ENCODE results near the gene ZNF273.

ZNF273 gene

GRCh38 chr7:64877714-64878610 is 25.1 kb upstream of the ZNF273 start:
- Histone ChIP-seq H3K27ac (ENCODE audit: low read depth, low read length) (no peak overlapping the region), H2AFZ (ENCODE audit: low read length, unreplicated experiment) (peak overlapping the region; percentile 14)

GRCh38 chr7:64878684-64879083 is 24.4 kb upstream of the ZNF273 start:
- Histone ChIP-seq H3K27ac (ENCODE audit: low read depth, low read length) (no peak overlapping the region), H3K27me3 (ENCODE audit: insufficient read depth, low read length) (peaks cover 40% of the 10 kb centered on the region), H3K4me3 (ENCODE audit: low read depth, low read length) (no peak overlapping the region), H3K79me2 (ENCODE audit: control insufficient read depth, insufficient read depth, low read length, unreplicated experiment) (no peaks in the 10 kb centered on the region), H3K36me3 (ENCODE audit: insufficient read depth, low read length) (no peaks in the 10 kb centered on the region), H2AFZ (ENCODE audit: low read length, unreplicated experiment) (no peak overlapping the region), H3K4me1 (ENCODE audit: control insufficient read depth, insufficient read depth, low read length, unreplicated experiment) (no peaks in the 10 kb centered on the region)

More at GRCh38 chr7:64877714-64878610, 25.1 kb upstream of the ZNF273 start:
- Histone ChIP-seq H3K4me3 (ENCODE audit: low read depth, low read length) (peak overlapping the region; percentile 51; the same call in 1 of the 2 replicates), H3K79me2 (ENCODE audit: control insufficient read depth, insufficient read depth, low read length, unreplicated experiment) (no peaks in the 10 kb centered on the region), H3K27me3 (ENCODE audit: insufficient read depth, low read length) (peaks cover 33% of the 10 kb centered on the region), H3K4me1 (ENCODE audit: control insufficient read depth, insufficient read depth, low read length, unreplicated experiment) (no peaks in the 10 kb centered on the region), H3K36me3 (ENCODE audit: insufficient read depth, low read length) (no peaks in the 10 kb centered on the region)

DNA sequence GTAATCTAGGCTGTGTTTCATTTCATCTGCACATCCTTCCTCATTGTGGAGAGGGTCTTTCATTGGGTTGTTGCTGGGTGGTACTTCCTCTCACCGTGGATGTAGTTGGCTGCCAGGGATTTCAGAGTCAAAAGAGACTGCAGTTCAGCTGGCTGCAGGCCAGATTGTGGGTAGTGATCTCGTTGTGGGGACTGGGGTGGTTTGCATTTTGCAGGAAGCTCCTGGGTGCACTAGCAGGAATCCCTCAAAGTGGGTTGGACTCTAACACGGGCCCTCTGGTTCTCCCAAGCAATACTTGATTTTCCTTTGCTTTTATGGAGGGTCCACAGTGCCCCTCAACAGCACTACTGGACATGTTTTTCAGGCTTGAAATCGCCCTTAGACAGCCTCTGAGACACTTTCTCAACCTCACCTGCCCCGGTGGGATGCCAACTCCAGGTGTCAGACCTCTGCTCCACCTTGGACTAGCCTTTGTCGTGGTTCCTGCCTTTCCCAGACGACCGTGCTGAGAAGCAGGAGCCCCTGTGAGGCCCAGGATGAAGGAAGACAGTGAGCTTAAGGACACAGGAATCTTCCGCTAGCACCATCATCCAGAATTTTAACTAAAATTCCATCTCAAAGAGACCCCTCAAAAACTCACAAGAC is 23.9 kb upstream of the ZNF273 start:
- no peaks in the 10 kb centered on the region for H3K79me2 ChIP-seq (ENCODE audit: control insufficient read depth, insufficient read depth, low read length, unreplicated experiment)
- H3K4me3 ChIP-seq (ENCODE audit: low read depth, low read length): no peak overlapping the region
- no peak overlapping the region for H3K27ac ChIP-seq (ENCODE audit: low read depth, low read length)
- no peaks in the 10 kb centered on the region for H3K4me1 ChIP-seq (ENCODE audit: control insufficient read depth, insufficient read depth, low read length, unreplicated experiment)
- no peak overlapping the region for H2AFZ ChIP-seq (ENCODE audit: low read length, unreplicated experiment)
- no peaks in the 10 kb centered on the region for H3K36me3 ChIP-seq (ENCODE audit: insufficient read depth, low read length)
- H3K27me3 ChIP-seq (ENCODE audit: insufficient read depth, low read length): peaks cover 45% of the 10 kb centered on the region

DNA sequence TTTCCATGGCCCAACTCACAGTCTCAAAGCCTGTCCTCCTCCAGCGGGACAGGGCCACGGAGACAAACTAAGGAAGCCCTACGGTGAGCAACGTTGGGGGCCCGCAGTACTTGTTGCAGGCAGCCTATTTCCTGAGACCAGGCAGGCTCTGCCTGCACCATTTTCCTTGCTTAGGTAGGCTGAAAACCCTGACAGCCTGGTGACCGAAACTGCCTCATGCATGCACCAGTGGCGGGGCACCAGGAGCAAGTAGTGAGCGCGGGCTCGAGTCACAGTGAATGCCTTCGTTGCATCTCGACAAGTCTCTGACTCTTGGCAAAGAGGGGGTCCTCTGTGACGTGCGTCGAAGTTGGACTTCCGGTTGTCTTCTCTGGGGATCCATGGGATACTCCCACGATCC is 23.3 kb upstream of the ZNF273 start:
- H2AFZ ChIP-seq (ENCODE audit: low read length, unreplicated experiment): no peak overlapping the region

DNA sequence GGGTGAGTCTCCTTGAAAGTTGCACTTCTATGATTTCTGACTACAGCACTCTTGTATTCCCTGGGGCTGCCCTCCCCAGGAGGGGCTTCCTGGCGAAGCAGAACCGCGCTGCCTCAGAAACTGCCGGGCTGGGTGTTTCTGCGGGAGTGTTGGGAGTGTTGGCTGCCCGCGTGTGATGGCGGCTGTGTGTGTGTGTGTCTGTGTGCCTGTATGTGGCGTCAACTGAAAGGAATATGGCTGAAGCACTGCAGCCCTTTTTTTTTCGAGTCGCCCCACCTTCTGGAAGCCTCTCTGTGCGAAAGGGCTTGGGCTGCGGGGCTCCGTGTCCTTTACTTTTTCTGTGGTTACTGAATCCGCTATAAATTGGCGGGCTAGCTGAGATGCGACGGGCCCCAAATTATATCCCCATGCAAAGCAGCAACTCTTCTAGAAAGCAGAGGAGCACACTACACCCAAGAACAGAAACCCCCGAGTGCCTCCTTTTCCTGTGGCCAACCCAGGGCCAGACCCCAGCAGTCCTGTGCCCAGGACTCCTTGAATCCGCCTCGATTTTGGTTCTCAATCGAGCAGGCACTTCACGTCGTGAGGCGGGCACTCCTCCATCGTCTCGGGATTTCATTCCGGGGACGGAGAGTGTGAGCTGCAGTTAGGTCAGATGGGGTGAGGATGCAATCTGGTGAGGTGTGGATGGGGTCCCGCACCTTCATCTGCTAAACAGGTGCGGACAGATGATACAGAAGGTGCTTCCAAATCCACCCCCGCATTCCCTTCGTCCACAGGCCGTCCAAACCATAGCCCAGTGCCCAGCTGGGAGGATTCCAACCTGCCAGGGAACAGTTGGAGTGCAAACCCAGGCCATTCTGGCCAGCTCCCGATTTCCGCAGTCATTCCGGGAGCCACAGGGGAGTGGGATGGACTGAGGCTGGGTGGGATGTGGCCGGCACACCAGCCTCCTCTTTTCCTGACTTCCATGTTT is 22.5 kb upstream of the ZNF273 start:
- Histone ChIP-seq H2AFZ (ENCODE audit: low read length, unreplicated experiment) (no peak overlapping the region), H3K79me2 (ENCODE audit: control insufficient read depth, insufficient read depth, low read length, unreplicated experiment) (no peaks in the 10 kb centered on the region), H3K27ac (ENCODE audit: low read depth, low read length) (no peak overlapping the region), H3K4me1 (ENCODE audit: control insufficient read depth, insufficient read depth, low read length, unreplicated experiment) (no peaks in the 10 kb centered on the region), H3K4me3 (ENCODE audit: low read depth, low read length) (no peak overlapping the region), H3K36me3 (ENCODE audit: insufficient read depth, low read length) (no peaks in the 10 kb centered on the region), H3K27me3 (ENCODE audit: insufficient read depth, low read length) (peaks cover 47% of the 10 kb centered on the region)

More for the DNA sequence above, 23.3 kb upstream of the ZNF273 start:
- Histone ChIP-seq H3K4me3 (ENCODE audit: low read depth, low read length) (no peak overlapping the region), H3K27ac (ENCODE audit: low read depth, low read length) (no peak overlapping the region), H3K36me3 (ENCODE audit: insufficient read depth, low read length) (no peaks in the 10 kb centered on the region), H3K79me2 (ENCODE audit: control insufficient read depth, insufficient read depth, low read length, unreplicated experiment) (no peaks in the 10 kb centered on the region), H3K27me3 (ENCODE audit: insufficient read depth, low read length) (peaks cover 47% of the 10 kb centered on the region), H3K4me1 (ENCODE audit: control insufficient read depth, insufficient read depth, low read length, unreplicated experiment) (no peaks in the 10 kb centered on the region)

DNA sequence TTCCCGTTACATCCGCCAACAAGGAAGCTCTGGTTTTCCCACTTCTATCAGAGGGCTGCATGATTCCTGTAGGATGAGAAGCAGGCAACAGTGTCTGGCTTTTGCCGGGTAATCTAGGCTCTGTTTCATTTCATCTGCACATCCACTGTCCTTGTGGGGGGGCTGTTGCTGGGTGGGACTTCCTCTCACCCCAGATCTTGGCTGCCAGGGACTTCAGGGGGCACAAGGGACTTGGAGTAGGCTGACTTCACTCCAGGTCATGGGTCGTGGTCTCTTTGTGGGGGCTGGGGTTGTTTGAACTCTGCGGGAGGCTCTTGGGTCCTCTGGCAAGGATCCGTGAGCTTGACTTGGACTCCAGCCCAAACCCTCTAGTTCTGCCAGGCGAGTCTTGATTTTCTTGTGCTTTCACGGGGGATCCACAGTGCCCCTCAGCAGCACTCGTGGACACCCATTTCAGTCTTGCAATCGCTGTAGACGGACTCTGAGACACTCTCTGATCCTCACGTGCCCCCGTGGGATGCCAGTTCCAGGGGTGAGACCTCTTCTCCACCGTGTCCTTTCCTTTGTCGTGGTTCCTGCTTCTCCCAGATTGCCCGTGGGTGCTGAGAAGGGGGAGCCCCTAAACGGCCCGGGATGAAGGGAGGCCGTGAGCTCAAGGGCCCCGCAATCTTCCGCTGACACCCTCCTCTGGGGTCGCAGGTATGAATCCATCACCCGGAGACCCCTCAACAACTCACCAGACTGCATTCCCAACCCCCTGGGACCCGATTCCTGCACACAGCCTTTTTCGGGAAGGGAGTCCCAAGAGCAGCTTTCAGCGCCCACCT is 21.4 kb upstream of the ZNF273 start:
- H3K27me3 ChIP-seq (ENCODE audit: insufficient read depth, low read length): peaks cover 43% of the 10 kb centered on the region
- H3K36me3 ChIP-seq (ENCODE audit: insufficient read depth, low read length): no peaks in the 10 kb centered on the region
- H3K27ac ChIP-seq (ENCODE audit: low read depth, low read length): no peak overlapping the region
- no peaks in the 10 kb centered on the region for H3K79me2 ChIP-seq (ENCODE audit: control insufficient read depth, insufficient read depth, low read length, unreplicated experiment)
- H2AFZ ChIP-seq (ENCODE audit: low read length, unreplicated experiment): peak overlapping the region; percentile 99
- H3K4me1 ChIP-seq (ENCODE audit: control insufficient read depth, insufficient read depth, low read length, unreplicated experiment): no peaks in the 10 kb centered on the region
- peak overlapping the region; percentile 88 for H3K4me3 ChIP-seq (ENCODE audit: low read depth, low read length)

GRCh38 chr7:64882341-64883112 is 20.5 kb upstream of the ZNF273 start:
- Histone ChIP-seq H3K4me3 (ENCODE audit: low read depth, low read length) (peak overlapping the region; percentile 88), H3K27ac (ENCODE audit: low read depth, low read length) (no peak overlapping the region), H3K79me2 (ENCODE audit: control insufficient read depth, insufficient read depth, low read length, unreplicated experiment) (no peaks in the 10 kb centered on the region), H2AFZ (ENCODE audit: low read length, unreplicated experiment) (peak overlapping the region; percentile 99), H3K36me3 (ENCODE audit: insufficient read depth, low read length) (no peaks in the 10 kb centered on the region), H3K4me1 (ENCODE audit: control insufficient read depth, insufficient read depth, low read length, unreplicated experiment) (no peaks in the 10 kb centered on the region), H3K27me3 (ENCODE audit: insufficient read depth, low read length) (peaks cover 42% of the 10 kb centered on the region)

- H3K79me2 ChIP-seq (ENCODE audit: control insufficient read depth, insufficient read depth, low read length, unreplicated experiment): no peaks in the 10 kb centered on the region
- peaks cover 43% of the 10 kb centered on the region for H3K27me3 ChIP-seq (ENCODE audit: insufficient read depth, low read length)
- H3K4me1 ChIP-seq (ENCODE audit: control insufficient read depth, insufficient read depth, low read length, unreplicated experiment): no peaks in the 10 kb centered on the region
- H3K27ac ChIP-seq (ENCODE audit: low read depth, low read length): no peak overlapping the region
- peak overlapping the region; percentile 99 for H2AFZ ChIP-seq (ENCODE audit: low read length, unreplicated experiment)
- no peaks in the 10 kb centered on the region for H3K36me3 ChIP-seq (ENCODE audit: insufficient read depth, low read length)
- peak overlapping the region; percentile 88 for H3K4me3 ChIP-seq (ENCODE audit: low read depth, low read length)
These were observed 19.8 kb upstream of the ZNF273 start for GRCh38 chr7:64883113-64883905.

All from ACC112 (cell line).